Gastroesophageal sphincter (tissue), 4 donors: ENCODE results near the gene TMEM222. TPM values are rescaled to one million over a fixed set of nuclear protein-coding genes. Genes with fewer than 3 reads are reported as not detected.

ENCODE experiments used
- ATAC-seq: fragments of 150-250 bp; one replicate; pipeline ENCODE4 v1.9.1; 2016; ENCODE audit warnings: mild to moderate bottlenecking, moderate library complexity
- H3K27ac ChIP-seq, 4 donors: fragments of 200-600 bp; sonication (generic) in 3 of 4; 1 replicate in 3 of 4; 2 replicates in 1 of 4; pipeline ENCODE4 v1.5.1; 2016 to 2019
- H3K27me3 ChIP-seq: fragments of 200-600 bp; sonication (generic); one replicate; pipeline ENCODE4 v1.5.1; 2019
- H3K36me3 ChIP-seq, 2 donors: fragments of 200-600 bp; sonication (generic); one replicate each; pipeline ENCODE4 v1.5.1; 2019; ENCODE audit warnings: control low read depth in 1 of 2
- H3K4me1 ChIP-seq, 3 donors: fragments of 200-600 bp; sonication (generic); 1 replicate in 2 of 3; 2 replicates in 1 of 3; pipeline ENCODE4 v1.5.1; 2016 to 2019; ENCODE audit warnings: control low read depth in 2 of 3
- H3K4me3 ChIP-seq, 2 donors: fragments of 200-600 bp; sonication (generic); one replicate each; pipeline ENCODE4 v1.5.1; 2019; ENCODE audit warnings: mild to moderate bottlenecking in 1 of 2, moderate library complexity in 1 of 2
- H3K9me3 ChIP-seq, 3 donors: fragments of 200-600 bp; sonication (generic); one replicate each; pipeline ENCODE4 v1.5.1; 2017 to 2019; ENCODE audit warnings: control low read depth in 2 of 3
- EP300 ChIP-seq: sonication (generic); formaldehyde crosslinking; IDR thresholded peaks from one replicate; pipeline ENCODE4 v1.6.1; 2017; ENCODE audit warnings: antibody characterized with exemption, mild to moderate bottlenecking
- POLR2A ChIP-seq, 2 donors: fragments of 450-650 bp; IDR thresholded peaks; one replicate each; pipeline ENCODE4 v1.6.1; 2017; ENCODE audit warnings: antibody characterized with exemption in 2 of 2, mild to moderate bottlenecking in 2 of 2, moderate library complexity in 1 of 2
- POLR2AphosphoS5 ChIP-seq: sonication (generic); formaldehyde crosslinking; IDR thresholded peaks from one replicate; pipeline ENCODE4 v1.6.1; 2017; ENCODE audit warnings: antibody characterized with exemption
- WGBS, 2 donors: methylation state at CpG; one replicate each; pipeline ENCODE4 v1.1.5; 2018; ENCODE audit warnings: low coverage in 1 of 2; 5-methylcytosine and 5-hydroxymethylcytosine counted together
- total RNA-seq, 4 donors: library from RNA; depleted of rRNA; stranded (reverse); fragments of >200 nt; gene quantifications; one replicate each; pipeline ENCODE4 v1.1.0, GENCODE V29; 2016
- TF ChIP-seq, protein P1 (sequence below), 4 experiments: fragments of 200-600 bp in 2 of 4; fragments of 450-650 bp in 2 of 4; sonication (generic) in 1 of 4; IDR thresholded peaks; one replicate each; pipeline ENCODE4 v1.5.1; 2017 to 2019; ENCODE audit warnings: antibody characterized with exemption in 4 of 4, mild to moderate bottlenecking in 2 of 4, moderate library complexity in 2 of 4

Gene TMEM222
- total RNA-seq, 4 donors from 2014 or later: 15.6 to 28.6 (median 24.1) TPM

DNA sequence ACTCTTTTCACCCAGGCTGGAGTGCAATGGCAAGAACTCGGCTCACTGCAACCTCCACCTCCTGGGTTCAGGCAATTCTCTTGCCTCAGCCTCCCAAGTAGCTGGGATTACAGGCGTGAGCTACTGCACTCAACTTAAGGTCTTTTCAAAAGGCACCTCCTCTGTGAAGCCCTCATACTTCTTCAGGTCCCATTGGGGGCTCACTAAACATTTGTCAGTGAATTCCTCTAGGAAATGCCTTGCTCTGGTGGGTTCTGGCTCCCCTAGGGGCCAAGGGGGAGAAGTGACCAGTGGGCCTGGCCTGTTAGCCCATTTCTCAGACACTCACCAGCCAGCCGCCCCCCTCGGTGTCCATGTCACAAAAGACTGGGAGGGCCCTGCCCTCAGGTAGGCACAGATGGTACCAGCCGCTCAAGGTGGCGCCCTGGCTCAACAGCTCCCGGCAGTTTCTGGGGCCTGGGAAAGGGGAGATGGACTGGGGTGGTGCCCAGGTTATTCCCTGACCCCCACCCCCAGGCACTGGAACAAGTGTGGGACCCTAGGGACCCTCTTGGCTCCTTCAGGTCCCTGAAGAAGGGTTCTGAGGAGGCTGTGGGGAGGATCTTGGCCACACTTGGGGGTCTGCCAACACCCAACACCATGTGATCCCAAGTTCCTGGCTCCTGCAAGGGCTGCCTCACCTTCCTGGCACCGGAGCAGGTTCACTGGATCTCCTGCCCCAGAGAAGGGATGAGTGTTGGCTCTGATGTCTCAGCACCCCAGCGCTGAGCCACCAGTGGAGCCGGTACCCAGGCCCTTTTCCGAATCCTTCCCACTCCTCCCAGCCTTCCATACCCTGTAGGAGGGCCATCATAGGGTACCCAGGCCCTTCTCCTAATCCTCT lies 51.1 kb downstream of the TMEM222 start:
- no peak for ATAC-seq
- H3K27ac ChIP-seq: no peak overlapping the region
- no peaks in the 10 kb centered on the region for H3K36me3 ChIP-seq
- peaks cover 0 to 22% (median 0%) of the 10 kb centered on the region in 3 donors for H3K4me1 ChIP-seq
- no peaks in the 10 kb centered on the region for H3K9me3 ChIP-seq
- no peak overlapping the region for H3K4me3 ChIP-seq
- TF ChIP-seq EP300 (no peak), POLR2AphosphoS5 (no peak)
- TF ChIP-seq, protein P1, sequence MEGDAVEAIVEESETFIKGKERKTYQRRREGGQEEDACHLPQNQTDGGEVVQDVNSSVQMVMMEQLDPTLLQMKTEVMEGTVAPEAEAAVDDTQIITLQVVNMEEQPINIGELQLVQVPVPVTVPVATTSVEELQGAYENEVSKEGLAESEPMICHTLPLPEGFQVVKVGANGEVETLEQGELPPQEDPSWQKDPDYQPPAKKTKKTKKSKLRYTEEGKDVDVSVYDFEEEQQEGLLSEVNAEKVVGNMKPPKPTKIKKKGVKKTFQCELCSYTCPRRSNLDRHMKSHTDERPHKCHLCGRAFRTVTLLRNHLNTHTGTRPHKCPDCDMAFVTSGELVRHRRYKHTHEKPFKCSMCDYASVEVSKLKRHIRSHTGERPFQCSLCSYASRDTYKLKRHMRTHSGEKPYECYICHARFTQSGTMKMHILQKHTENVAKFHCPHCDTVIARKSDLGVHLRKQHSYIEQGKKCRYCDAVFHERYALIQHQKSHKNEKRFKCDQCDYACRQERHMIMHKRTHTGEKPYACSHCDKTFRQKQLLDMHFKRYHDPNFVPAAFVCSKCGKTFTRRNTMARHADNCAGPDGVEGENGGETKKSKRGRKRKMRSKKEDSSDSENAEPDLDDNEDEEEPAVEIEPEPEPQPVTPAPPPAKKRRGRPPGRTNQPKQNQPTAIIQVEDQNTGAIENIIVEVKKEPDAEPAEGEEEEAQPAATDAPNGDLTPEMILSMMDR (IDR thresholded peaks at IDR 0.05): no peak
- 94% methylated on average over 3 of the region's 11 CpGs; no CpG with 5 or more reads in 1 of the 2 donors for WGBS, 2 donors
- H3K27me3 ChIP-seq: no peaks in the 10 kb centered on the region

DNA sequence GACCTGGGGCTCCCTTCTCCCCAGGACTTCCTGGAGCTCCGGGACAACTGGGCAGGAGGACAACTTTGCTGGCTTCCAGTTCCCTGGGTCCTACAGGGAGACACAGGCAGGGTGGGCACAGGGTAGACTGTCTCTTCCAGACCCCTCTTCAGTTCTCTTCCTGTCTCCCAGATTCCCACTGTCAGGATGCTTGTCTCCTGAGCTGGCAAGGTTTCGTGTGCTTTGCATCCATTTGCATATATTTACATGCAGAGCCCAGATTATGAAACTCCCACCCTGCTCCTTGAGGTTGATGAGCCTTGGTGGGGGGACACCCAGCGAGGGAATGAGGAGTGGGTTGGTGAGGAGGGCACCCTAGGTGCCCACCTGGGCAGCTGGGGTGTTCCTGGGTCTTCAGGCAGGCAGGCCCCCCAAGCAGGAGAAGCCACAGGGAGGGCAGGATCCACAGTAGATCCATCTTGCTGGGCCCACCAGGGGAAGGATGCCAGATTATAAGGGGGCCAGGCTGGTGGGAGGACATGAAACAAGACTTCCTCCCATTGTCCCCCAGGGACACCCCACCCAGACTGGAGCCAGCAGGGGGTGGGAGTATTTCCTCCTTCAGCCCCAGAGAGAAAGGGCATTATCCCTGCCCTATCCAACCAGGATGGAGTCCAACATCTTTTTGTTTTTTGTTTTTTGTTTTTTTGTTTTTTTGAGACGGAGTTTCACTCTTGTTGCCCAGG lies 52.6 kb downstream of the TMEM222 start, which contains the start of gene FCN3:
Gene FCN3, minus strand, starts transcription at position 463 of the 725 bp plus-strand sequence. Its CDS starts 6 bp downstream, at position 457.
- Histone ChIP-seq H3K4me3 (no peak within 1 kb of the TSS), H3K27ac (no peak within 1 kb of the TSS), H3K9me3 (no peaks in the 10 kb centered on the region), H3K4me1 (peaks cover 0 to 8% (median 0%) of the 10 kb centered on the region in 3 donors), H3K36me3 (no peaks in the 10 kb centered on the region), H3K27me3 (no peaks in the 10 kb centered on the region)
- no peak for ATAC-seq
- no peak for TF ChIP-seq POLR2AphosphoS5
- no peak for TF ChIP-seq EP300
- TF ChIP-seq, protein P1 (IDR thresholded peaks at IDR 0.05): no peak
- no peak for TF ChIP-seq POLR2A (IDR thresholded peaks at IDR 0.05)
- 56 to 60% methylated on average over 1 to 2 of the region's 4 CpGs for WGBS, 2 donors

DNA sequence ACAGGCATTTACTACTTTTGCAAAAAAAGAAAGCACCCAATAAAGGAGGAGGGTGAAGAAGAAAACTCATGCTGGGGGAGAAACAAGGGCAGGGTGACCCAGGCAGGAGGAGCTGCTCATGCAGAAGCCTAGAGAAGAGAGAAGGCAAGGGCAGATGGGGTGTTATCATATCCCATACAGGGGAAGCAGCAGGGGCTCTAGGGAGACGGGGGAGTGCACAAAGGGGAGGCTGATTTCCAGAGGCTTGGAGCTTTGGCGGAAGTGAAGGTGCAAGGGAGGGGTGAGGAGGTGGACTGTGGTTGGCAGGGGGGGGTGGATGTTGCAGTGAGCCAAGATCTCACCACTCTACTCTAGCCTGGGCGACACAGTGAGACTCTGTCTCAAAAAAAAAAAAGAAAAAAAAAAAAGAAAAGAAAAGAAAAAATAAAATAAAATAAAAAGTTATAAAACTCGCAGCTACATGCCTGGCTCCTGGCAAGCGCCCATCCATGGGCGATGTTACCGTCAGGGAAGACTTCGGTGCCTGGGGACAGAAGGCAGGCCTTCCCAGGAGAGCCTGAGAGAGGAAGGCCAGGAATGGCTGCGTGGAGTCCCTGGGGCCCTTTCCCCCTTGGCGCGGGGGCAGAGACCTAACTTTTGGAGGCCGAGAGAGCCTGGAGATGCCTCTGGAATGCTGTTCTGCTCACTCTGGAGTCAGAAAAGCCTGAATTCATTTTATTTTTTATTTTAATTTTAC lies 56.0 kb downstream of the TMEM222 start:
- peaks cover 10% of the 10 kb centered on the region for H3K27me3 ChIP-seq
- no peak for TF ChIP-seq POLR2AphosphoS5
- TF ChIP-seq, protein P1 (IDR thresholded peaks at IDR 0.05): no peak
- TF ChIP-seq POLR2A (IDR thresholded peaks at IDR 0.05): no peak
- peaks cover 0 to 10% (median 0%) of the 10 kb centered on the region in 3 donors for H3K4me1 ChIP-seq
- H3K36me3 ChIP-seq: no peaks in the 10 kb centered on the region
- ATAC-seq: no peak
- H3K27ac ChIP-seq: no peak overlapping the region
- no peak overlapping the region for H3K4me3 ChIP-seq
- H3K9me3 ChIP-seq: no peaks in the 10 kb centered on the region
- 73 to 81% methylated on average over 5 to 11 of the region's 12 CpGs for WGBS, 2 donors

DNA sequence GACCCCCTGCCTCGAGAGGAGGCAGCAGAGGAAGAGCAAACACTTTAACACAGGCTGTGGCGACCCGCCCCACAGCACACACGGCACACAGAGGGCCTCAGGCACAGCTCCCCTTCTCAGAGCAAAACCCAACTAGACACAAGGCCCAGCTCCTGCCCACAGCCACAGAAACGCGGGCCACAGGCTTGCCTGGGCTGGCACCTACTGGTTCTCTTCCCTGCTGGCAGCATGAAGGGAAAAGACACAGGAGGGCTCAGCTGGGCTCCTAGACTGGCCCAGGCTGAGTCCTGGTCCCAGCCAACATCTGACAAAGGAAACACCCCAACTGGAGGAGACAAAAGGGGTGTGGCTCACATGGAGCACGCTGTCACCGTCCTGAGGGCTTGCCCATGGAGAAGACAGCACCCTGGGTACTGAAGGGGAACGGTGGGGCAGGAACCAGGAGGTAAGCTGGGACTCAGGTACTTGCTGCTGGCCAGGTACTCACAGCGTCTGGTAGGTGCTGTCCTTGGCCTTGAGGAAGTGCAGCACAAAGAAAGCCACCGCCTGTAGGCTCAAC lies 57.7 kb downstream of the TMEM222 start:
- no peaks in the 10 kb centered on the region for H3K36me3 ChIP-seq
- no peaks in the 10 kb centered on the region for H3K9me3 ChIP-seq
- H3K27ac ChIP-seq: no peak overlapping the region
- 100% methylated on average over 3 of the region's 11 CpGs; no CpG with 5 or more reads in 1 of the 2 donors for WGBS, 2 donors
- peaks cover 0 to 7% (median 0%) of the 10 kb centered on the region in 3 donors for H3K4me1 ChIP-seq
- no peak for ATAC-seq
- no peak overlapping the region for H3K4me3 ChIP-seq
- peaks cover 22% of the 10 kb centered on the region for H3K27me3 ChIP-seq
- no peak for TF ChIP-seq POLR2AphosphoS5
- TF ChIP-seq EP300: no peak
- TF ChIP-seq, protein P1 (IDR thresholded peaks at IDR 0.05): no peak
- no peak for TF ChIP-seq POLR2A (IDR thresholded peaks at IDR 0.05)
